ENCODE measurements around the gene CARD11.

The CARD11 gene

GRCh38 chr7:3043544-3044371, at the start of gene CARD11:
Gene CARD11 (minus strand): TSS chr7:3043867. CDS start chr7:2958506, 85,361 bp downstream.
- peak; percentile 61 for DNase-seq
- in situ Hi-C loops (cut with HindIII; ENCODE audit: low pct_ligation_motif_present, low pct_unique_long_range_greater_than_20kb, low sequenced_read_pairs) = no loop called here

DNA sequence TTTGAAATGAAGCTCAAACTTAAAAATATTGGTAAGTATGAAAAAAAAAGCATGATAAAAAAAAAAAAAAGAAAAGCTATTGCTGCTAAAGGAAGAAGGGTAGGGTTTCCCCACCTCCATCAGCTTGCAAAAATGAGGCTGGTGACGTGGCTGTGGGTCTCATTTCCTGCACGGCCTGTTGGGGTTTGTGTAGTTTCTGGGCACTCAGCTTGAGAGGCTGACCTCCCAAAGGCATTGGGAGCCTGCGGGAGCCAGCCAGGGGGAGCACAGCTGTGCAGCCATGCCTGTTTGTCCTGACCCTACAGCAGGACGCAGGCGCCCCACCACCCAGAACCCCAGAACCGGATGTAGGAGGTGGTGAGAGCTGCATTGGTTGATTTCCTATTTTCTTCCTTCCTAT, 48.8 kb upstream of the CARD11 start:
- no peak for DNase-seq
- in situ Hi-C loops (cut with HindIII; ENCODE audit: low pct_ligation_motif_present, low pct_unique_long_range_greater_than_20kb, low sequenced_read_pairs) = no loop called here

DNA sequence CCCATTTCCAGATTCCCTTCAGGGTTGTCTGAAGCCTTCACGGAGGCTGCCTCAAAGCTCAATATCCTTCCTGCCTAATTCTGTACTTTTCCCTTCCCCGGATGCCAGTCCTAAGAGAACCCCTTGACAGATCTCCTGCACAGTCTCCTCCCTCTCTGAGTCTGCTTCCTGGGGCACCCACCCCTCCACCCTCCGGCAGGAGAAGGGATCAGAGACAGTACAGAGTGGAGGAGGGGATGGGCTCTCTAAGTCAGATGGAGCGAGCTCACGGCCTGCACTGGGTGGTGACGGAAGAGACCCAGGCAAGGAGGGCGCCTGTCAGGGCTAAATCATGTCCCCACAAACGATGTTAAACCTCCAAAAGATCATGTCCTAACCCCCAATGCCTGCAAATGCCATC, 48.0 kb upstream of the CARD11 start:
- DNase-seq = no peak
- in situ Hi-C loops (cut with HindIII; ENCODE audit: low pct_ligation_motif_present, low pct_unique_long_range_greater_than_20kb, low sequenced_read_pairs) = no loop called here

GRCh38 chr7:3089493-3089892, 45.8 kb upstream of the CARD11 start:
- peak; percentile 52 for DNase-seq
- in situ Hi-C loops (cut with HindIII; ENCODE audit: low pct_ligation_motif_present, low pct_unique_long_range_greater_than_20kb, low sequenced_read_pairs) = no loop called here

GRCh38 chr7:3087243-3087755, 43.6 kb upstream of the CARD11 start:
- no peak for DNase-seq
- in situ Hi-C loops (cut with HindIII; ENCODE audit: low pct_ligation_motif_present, low pct_unique_long_range_greater_than_20kb, low sequenced_read_pairs) = no loop called here

GRCh38 chr7:3083350-3083749, 39.7 kb upstream of the CARD11 start:
- in situ Hi-C loops (cut with HindIII; ENCODE audit: low pct_ligation_motif_present, low pct_unique_long_range_greater_than_20kb, low sequenced_read_pairs) = no loop called here

GRCh38 chr7:3082831-3083230, 39.2 kb upstream of the CARD11 start:
- in situ Hi-C loops (cut with HindIII; ENCODE audit: low pct_ligation_motif_present, low pct_unique_long_range_greater_than_20kb, low sequenced_read_pairs) = no loop called here
- DNase-seq = no peak

More at GRCh38 chr7:3083350-3083749, 39.7 kb upstream of the CARD11 start:
- DNase-seq = no peak

DNA sequence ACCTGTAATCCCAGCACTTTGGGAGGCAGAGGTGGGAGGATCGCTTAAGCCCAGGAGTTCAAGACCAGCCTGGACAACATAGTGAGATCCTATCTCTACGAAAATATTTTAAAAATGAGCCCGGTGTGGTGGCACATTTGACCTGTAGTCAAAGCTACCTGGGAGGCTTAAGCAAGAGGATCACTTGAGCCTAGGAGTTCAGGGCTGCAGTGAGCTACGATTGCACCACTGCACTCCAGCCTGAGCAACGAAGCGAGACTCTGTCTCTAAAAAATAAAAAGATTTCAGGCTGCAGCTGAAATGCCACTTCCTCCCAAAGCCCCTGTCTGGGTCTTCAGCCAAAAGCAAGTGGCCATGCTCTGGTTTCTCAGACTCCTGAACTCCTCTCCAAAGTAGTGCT, 38.7 kb upstream of the CARD11 start:
- no peak for DNase-seq
- in situ Hi-C loops (cut with HindIII; ENCODE audit: low pct_ligation_motif_present, low pct_unique_long_range_greater_than_20kb, low sequenced_read_pairs) = no loop called here

GRCh38 chr7:3080106-3080505, 36.4 kb upstream of the CARD11 start:
- in situ Hi-C loops (cut with HindIII; ENCODE audit: low pct_ligation_motif_present, low pct_unique_long_range_greater_than_20kb, low sequenced_read_pairs) = no loop called here
- DNase-seq = no peak

DNA sequence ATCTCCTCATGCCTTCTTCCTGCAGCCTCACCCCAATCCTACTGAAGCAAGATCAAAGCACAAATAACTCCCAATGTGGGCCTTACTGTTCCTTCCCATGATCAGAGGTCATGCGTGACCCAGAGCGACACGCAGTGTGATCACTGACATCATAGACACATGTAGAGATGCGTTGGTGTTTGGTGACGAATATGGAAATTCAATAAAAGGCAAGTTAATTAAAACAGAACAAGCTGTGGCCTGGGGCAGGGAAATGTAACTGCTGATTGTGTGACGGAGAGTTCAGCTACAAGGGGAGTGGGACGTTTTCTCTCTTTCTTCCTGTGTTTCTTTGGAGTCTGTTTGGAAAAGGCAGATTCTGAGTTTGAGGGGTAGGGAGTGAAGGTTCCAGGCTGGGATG, 34.8 kb upstream of the CARD11 start:
- no peak for DNase-seq
- in situ Hi-C loops (cut with HindIII; ENCODE audit: low pct_ligation_motif_present, low pct_unique_long_range_greater_than_20kb, low sequenced_read_pairs) = no loop called here

GRCh38 chr7:3076700-3077099, 33.0 kb upstream of the CARD11 start:
- no peak for DNase-seq
- in situ Hi-C loops (cut with HindIII; ENCODE audit: low pct_ligation_motif_present, low pct_unique_long_range_greater_than_20kb, low sequenced_read_pairs) = no loop called here

GRCh38 chr7:3076163-3076562, 32.5 kb upstream of the CARD11 start:
- DNase-seq = no peak
- in situ Hi-C loops (cut with HindIII; ENCODE audit: low pct_ligation_motif_present, low pct_unique_long_range_greater_than_20kb, low sequenced_read_pairs) = no loop called here

DNA sequence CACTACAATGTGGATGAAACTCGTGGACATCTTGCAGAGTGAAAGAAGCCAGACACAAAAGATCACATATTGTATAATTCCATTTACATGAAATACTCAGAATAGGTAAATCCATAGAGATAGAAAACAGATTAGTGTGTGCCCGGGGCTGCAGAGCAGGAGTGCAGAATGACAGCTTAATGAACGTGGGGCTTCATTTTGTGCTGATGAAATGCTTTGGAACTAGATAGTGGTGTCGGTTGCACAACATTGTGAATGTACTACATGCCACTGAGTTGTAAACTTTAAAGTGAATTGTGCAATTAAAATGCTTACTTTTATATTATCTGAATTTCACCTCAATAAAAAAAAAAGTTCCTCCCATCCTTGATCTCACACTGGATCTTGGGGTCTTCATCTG, 31.8 kb upstream of the CARD11 start:
- in situ Hi-C loops (cut with HindIII; ENCODE audit: low pct_ligation_motif_present, low pct_unique_long_range_greater_than_20kb, low sequenced_read_pairs) = no loop called here
- DNase-seq = no peak

- DNase-seq = no peak
- in situ Hi-C loops (cut with HindIII; ENCODE audit: low pct_ligation_motif_present, low pct_unique_long_range_greater_than_20kb, low sequenced_read_pairs) = no loop called here
Observed at GRCh38 chr7:3074459-3074821, 30.8 kb upstream of the CARD11 start.

- no peak for DNase-seq
- in situ Hi-C loops (cut with HindIII; ENCODE audit: low pct_ligation_motif_present, low pct_unique_long_range_greater_than_20kb, low sequenced_read_pairs) = no loop called here
Observed at GRCh38 chr7:3073763-3074458, 30.2 kb upstream of the CARD11 start.

- no peak for DNase-seq
- in situ Hi-C loops (cut with HindIII; ENCODE audit: low pct_ligation_motif_present, low pct_unique_long_range_greater_than_20kb, low sequenced_read_pairs) = no loop called here
Observed at GRCh38 chr7:3070908-3071307, 27.2 kb upstream of the CARD11 start.

DNA sequence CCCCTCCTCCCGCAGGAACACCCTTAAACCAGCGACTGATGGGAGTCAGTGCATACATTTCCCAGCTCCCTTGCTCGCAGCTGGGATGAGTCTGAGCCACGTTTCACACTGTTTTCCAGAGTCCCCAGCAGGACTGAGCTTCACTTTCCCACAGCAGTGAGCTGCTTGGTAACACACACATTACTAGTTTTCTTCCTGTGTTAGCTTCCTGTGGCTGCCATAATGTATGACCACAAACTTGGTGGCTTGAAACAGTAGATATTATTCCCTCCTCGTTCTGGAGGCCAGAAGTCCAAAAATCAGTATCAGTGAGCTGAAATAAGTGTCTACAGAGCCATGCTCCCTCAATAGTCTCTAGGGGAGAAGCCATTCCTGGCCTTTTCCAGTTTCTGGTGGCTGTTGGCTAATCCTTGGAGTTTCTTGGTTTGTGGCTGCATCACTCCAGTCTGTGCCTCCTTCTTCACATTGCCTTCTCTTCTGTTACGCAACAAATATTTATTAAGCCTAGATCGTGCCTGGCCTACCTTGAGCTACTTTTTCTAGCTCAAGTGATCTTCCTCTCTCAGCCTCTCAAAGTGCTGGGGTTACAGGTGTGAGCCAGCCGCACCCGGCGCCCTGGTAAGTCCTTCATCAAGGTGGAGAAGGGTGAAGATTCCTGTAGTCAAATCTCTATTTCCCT, 26.2 kb upstream of the CARD11 start:
- DNase-seq = no peak
- in situ Hi-C loops (cut with HindIII; ENCODE audit: low pct_ligation_motif_present, low pct_unique_long_range_greater_than_20kb, low sequenced_read_pairs) = no loop called here

DNA sequence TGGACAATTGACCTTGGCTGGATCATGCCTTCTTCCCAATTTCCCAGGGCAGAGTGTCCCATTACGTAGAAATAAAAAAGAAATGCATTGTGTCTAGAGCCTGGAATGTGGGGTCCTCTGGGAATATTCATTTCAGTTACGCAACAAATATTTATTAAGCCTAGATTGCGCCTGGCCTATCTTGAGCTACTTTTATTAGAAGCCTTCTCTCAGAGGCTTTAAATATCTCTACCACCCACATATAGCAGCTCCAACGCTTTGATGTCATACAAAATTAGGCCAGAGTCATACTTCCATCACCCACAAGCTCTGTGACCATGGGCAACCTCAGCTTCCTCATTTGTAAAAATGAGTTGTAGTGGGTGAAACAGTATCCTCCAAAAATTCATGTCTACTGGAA, 24.9 kb upstream of the CARD11 start:
- no peak for DNase-seq
- in situ Hi-C loops (cut with HindIII; ENCODE audit: low pct_ligation_motif_present, low pct_unique_long_range_greater_than_20kb, low sequenced_read_pairs) = no loop called here

GRCh38 chr7:3067606-3068380, 24.1 kb upstream of the CARD11 start:
- in situ Hi-C loops (cut with HindIII; ENCODE audit: low pct_ligation_motif_present, low pct_unique_long_range_greater_than_20kb, low sequenced_read_pairs) = no loop called here
- DNase-seq = no peak
